LNCAP (cell line): ENCODE results near the gene TNRC6B.

Experiments used
- CTCF ChIP-seq: fragments of 450-650 bp; IDR thresholded peaks from 2 replicates; pipeline ENCODE4 v1.5.1; 2017; ENCODE audit warnings: mild to moderate bottlenecking

The TNRC6B gene

GRCh38 chr22:40256516-40256915, 78.8 kb downstream of the TNRC6B start:
- no peak for TF ChIP-seq CTCF

GRCh38 chr22:40258017-40258416, 80.3 kb downstream of the TNRC6B start:
- TF ChIP-seq CTCF: no peak

- no peak for TF ChIP-seq CTCF
Observed at GRCh38 chr22:40258501-40258915, 80.8 kb downstream of the TNRC6B start.

GRCh38 chr22:40261783-40262182, 84.1 kb downstream of the TNRC6B start:
- no peak for TF ChIP-seq CTCF

GRCh38 chr22:40263191-40263590, 85.5 kb downstream of the TNRC6B start:
- no peak for TF ChIP-seq CTCF

DNA sequence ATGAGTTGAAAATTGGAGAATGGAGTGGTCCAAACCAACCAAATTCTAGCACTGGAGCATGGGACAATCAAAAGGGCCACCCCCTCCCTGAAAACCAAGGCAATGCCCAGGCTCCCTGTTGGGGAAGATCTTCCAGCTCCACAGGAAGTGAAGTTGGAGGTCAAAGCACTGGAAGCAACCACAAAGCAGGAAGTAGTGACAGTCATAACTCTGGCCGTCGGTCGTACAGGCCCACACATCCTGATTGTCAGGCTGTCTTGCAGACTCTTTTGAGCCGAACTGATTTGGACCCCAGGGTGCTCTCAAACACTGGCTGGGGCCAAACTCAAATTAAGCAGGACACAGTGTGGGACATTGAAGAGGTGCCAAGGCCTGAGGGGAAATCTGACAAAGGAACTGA, 88.1 kb downstream of the TNRC6B start:
- TF ChIP-seq CTCF: no peak

DNA sequence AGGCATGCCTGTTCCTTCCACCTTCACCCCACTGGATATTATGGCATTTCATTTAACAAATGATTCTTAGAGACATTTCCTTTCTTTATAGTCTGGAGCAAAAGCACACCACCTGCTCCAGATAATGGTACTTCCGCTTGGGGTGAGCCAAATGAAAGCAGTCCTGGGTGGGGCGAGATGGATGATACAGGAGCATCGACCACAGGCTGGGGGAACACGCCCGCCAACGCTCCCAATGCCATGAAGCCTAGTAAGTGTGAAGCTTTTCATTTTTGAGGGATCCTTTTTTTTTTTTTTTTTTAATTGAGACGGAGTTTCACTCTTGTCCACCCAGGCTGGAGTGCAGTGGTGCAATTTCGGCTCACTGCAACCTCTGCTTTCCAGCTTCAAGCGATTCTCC, 92.3 kb downstream of the TNRC6B start:
- no peak for TF ChIP-seq CTCF

DNA sequence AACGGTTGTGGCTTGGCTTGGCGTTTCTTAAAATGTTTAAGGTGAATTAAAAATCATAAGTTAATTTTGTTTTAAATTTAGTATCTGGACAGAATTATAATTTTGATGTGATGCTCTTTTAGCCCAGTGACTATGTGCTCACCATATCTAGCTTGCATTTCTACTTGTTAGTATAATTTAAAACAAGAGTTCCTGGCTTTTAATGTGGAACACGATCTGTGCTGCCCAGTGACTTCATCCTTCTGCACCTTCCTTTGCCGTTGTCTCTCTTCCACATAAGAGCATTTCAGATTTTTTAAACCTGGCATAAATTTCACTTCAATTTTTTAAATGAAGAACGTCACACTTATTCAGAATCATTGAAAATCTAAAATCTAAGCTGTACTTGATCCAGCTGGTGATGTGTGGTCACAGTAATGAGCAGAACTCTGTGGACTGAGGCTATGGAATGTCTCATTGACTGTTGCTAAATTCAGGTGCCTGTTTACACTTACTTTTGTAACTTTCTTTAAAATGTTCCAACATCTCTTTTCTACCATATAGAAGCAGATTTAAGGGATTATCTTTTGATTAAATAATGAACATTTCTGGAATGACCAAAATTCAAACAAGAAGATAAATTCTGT, 93.1 kb downstream of the TNRC6B start:
- no peak for TF ChIP-seq CTCF
